GM12874 (cell line): Measurements from ENCODE around the gene MMP19.

Experiments
- TF ChIP-seq, protein P1 (sequence below): IDR thresholded peaks from 2 replicates; pipeline ENCODE4 v1.5.1; 2011; ENCODE audit warnings: low read depth, mild to moderate bottlenecking, control low read depth, low read length, moderate library complexity; ENCODE audit not compliant: insufficient read depth

MMP19 gene

DNA sequence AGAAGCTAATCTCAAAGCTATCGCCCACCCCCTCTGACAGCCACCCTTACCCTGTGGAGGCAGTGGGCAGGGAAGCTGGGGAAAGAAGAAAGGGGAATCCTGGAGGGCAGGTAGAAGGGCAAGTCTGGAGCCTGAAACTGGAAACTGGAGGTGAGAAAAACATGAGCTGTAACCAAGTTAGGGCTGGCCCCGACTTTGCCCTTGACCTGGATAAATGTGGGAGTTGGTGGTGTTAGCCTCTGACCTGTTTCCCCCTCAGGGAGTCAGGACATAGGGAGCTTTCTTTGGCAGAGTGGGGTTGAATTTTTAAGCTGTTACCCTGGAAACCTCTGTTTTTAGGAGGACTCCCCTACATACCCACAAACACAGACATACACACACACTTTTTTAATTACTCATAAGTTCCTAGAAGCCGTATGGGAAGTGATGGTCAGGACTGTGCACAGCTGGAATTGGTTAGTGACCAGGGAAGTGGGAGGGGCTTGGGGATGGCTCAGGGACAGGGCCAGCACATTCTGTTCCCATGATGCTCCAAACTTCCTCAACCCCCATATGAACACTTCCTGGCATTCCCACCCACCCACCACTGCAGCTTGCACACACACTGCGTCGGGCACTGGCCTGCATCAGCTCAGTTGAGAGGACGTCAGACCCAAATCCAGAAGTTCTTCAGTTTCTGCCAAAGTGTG is 5.0 kb upstream of the MMP19 start:
- TF ChIP-seq, protein P1, sequence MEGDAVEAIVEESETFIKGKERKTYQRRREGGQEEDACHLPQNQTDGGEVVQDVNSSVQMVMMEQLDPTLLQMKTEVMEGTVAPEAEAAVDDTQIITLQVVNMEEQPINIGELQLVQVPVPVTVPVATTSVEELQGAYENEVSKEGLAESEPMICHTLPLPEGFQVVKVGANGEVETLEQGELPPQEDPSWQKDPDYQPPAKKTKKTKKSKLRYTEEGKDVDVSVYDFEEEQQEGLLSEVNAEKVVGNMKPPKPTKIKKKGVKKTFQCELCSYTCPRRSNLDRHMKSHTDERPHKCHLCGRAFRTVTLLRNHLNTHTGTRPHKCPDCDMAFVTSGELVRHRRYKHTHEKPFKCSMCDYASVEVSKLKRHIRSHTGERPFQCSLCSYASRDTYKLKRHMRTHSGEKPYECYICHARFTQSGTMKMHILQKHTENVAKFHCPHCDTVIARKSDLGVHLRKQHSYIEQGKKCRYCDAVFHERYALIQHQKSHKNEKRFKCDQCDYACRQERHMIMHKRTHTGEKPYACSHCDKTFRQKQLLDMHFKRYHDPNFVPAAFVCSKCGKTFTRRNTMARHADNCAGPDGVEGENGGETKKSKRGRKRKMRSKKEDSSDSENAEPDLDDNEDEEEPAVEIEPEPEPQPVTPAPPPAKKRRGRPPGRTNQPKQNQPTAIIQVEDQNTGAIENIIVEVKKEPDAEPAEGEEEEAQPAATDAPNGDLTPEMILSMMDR, result no peak

DNA sequence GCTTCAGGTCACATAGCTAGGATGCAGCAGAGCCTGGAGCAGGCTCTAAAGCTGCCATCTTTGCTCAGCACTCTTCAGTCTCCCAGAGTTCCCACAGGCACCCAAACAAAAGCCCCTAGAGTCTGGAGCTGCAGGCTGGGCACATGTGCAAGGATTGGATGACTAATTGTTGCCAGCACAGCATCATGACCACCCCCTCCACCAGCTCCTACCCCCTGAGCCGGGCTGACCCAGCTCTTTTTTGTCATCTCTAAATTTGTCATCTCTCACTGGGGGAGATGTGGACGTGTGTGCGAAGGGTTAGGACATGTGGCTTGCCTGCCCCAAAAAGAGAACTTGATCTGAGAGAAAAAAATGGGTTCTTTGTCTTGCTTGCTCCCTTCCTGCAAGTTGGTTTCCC is 4.3 kb upstream of the MMP19 start:
- TF ChIP-seq, protein P1, result no peak

DNA sequence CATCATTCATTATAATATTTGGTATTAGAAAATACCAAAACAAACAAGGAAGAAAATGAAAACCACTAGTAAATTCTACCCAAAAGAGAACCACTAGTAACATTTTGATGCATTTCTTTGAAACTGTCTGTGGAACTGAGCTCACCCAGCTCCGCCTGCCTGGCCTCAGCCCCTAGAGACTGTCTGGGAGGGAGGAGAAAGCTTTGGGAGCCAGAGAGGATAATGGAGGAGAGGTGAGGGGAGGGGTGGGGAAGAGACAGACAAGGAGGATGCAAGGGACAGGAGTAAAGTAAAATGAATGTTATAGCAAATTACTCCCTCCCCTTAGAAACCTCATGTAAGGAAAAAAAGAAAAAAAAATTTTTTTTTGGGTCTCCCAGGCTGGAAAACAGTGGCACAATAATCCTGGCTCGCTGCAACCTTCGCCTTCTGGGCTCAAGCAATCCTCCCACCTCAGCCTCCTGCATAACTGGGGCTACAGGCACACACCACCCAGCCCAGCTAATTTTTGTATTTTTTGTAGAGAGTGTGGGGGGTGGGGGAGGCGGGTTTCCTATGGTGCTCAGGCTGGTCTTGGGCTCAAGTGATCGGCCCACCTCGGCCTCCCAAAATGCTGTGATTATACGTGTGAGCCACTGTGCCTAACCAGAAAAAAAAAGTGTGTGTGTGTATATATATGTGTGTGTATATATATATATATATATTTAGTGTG is 3.2 kb upstream of the MMP19 start:
- TF ChIP-seq, protein P1, result no peak

DNA sequence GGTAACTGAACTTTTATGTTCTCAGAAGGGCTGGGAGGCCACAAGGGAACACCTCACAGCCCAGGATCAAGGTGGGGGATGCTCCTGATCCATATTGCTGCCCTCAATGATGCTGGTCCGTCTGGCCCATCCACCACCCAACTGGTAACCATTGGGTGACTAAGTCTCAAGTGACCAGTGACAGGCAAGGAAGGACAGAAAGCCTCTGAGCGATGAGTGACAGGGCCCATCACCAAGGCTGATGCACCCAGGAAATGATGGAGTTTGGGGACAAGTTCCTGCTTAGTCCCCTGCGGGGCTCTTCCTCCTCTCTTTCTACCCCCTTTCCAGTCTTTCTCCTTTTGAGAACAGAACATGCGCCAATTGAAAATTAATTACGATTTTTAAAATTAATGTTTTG is 2.6 kb upstream of the MMP19 start:
- TF ChIP-seq, protein P1, result no peak

DNA sequence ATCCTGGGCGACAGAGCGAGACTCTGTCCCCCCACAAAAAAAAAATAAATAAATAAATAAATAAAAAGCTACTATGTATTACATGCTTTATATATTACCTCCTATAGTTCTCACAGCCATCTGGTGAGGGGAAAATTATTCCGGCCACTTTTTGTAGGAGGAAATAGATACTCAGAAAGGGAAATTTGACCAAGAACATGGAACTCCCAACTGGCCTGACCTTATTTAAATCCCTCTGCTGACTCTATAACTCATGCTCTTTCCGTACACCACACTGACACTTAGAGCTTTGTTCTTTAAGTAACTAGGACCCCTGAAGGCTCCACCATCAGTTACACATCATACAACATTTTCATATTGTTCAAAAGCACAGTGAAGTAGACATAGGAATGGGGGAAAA is 2.2 kb upstream of the MMP19 start:
- TF ChIP-seq, protein P1, result no peak

DNA sequence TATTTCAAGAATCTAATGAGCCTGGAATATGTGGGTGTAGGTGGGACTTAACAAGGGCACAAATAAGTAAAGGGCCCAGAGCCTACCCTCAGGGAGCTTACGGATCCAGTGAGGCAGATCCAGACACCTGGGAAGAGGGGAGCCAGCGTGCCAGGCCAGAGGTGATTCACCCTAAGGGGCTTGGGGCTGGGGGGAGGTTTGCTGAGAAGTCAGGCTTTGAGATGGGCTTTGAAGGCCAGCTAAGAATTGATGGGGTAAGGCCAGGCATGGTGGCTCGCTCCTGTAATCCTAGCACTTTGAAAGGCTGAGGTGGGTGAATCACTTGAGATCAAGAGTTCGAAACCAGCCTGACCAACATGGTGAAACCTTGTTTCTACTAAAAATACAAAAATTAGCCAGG is 695 bp upstream of the MMP19 start:
- TF ChIP-seq, protein P1, result no peak

DNA sequence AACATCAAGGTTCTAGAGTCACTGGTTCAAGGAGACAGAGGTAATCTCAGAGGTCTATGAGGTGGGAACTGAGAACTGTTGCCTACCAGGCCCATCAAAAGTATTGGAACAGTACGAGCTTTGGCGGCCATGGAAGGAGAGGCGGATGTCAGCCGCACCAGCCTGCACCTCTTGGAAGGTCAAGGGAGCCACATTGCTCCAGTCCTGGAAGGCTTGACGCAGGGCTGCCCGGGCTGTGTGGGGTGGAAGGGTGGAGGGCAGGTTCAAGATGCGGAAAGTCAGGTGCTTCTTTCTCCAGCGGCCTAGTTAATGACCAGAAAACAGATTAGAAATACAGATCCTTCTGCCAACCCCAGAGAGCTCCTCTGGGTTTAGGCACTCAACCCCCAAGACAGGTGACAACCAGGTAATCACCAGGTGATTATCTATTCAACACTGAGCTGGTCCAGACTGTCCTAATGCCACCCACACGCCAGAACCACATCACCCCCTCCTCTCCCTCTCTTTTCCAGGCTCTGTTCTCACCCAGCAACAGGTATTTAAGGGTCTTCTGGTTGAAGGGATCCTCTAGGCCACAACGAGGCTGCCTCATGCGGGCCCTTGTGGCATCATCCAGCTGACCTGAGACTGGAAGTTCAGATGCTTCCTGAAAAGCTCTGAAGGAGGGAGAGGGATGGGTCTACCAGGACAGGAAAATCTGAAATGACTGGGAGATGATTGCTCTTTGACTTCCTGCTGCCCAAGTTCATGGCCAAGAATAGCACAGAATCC is 2.0 kb downstream of the MMP19 start:
- TF ChIP-seq, protein P1, result no peak
